Caco-2 (cell line): ENCODE measurements around the gene SSRP1. TPM values are rescaled to one million over a fixed set of nuclear protein-coding genes. Genes with fewer than 3 reads are reported as not detected.
A peak's percentile ranks its signal among the peaks of the same experiment; 100 is the strongest.

ENCODE experiments used
- BruUV-seq: library from RNA; stranded (reverse); fragments of 400-500 nt; replicated peaks from 2 replicates; lab custom pipeline; 2021; lab: Mats Ljungman, UMichigan
- CTCF ChIA-PET: fragments of 300-600 bp; sonication (Branson Sonifier 250); formaldehyde crosslinking; loops from one replicate; lab custom pipeline; 2022; ENCODE audit warnings: antibody characterized with exemption; lab: Charles Lee
- POLR2A ChIA-PET: fragments of 300-600 bp; sonication (Branson Sonifier 250); formaldehyde crosslinking; loops from one replicate; lab custom pipeline; 2022; ENCODE audit warnings: antibody characterized with exemption; lab: Charles Lee
- DNase-seq, 2 experiments: peaks; one replicate each; pipeline versions ENCODE4 v3.0.0 to v3.0.0-alpha.2; 2020 to 2022
- H3K27me3 ChIP-seq: replicated peaks from 2 replicates; pipeline ENCODE4 v1.6.0; 2011; ENCODE audit warnings: low read length; ENCODE audit not compliant: control insufficient read depth, insufficient read depth
- H3K36me3 ChIP-seq: 2 replicates; pipeline ENCODE4 v1.5.1; 2011; ENCODE audit warnings: low read length; ENCODE audit not compliant: control insufficient read depth, insufficient read depth
- H3K4me1 ChIP-seq: fragments of 250-450 bp; sonication (Bioruptor Pico); 2 replicates; pipeline ENCODE4 v1.5.1; 2020; ENCODE audit warnings: mild to moderate bottlenecking
- H3K4me3 ChIP-seq: 2 replicates; pipeline ENCODE4 v1.5.1; 2011; ENCODE audit warnings: low read depth, mild to moderate bottlenecking, control low read depth, low read length
- H3K9me3 ChIP-seq: fragments of 250-450 bp; sonication (Bioruptor Pico); 2 replicates; pipeline ENCODE4 v1.5.1; 2020; ENCODE audit warnings: mild to moderate bottlenecking, moderate library complexity
- H3K27ac Mint-ChIP-seq: one replicate; pipeline ENCODE4 v1.8.0; 2022; ENCODE audit warnings: mixed read lengths; ENCODE audit not compliant: unreplicated experiment
- H3K27me3 Mint-ChIP-seq: one replicate; pipeline ENCODE4 v1.8.0; 2022; ENCODE audit warnings: mixed read lengths; ENCODE audit not compliant: insufficient read depth, unreplicated experiment
- H3K36me3 Mint-ChIP-seq: one replicate; pipeline ENCODE4 v1.8.0; 2022; ENCODE audit warnings: mild to moderate bottlenecking, mixed read lengths; ENCODE audit not compliant: insufficient read depth, unreplicated experiment
- H3K4me1 Mint-ChIP-seq: one replicate; pipeline ENCODE4 v1.8.0; 2022; ENCODE audit warnings: low read depth, mixed read lengths; ENCODE audit not compliant: unreplicated experiment
- H3K4me3 Mint-ChIP-seq: one replicate; pipeline ENCODE4 v1.8.0; 2022; ENCODE audit warnings: mild to moderate bottlenecking, moderate library complexity, mixed read lengths; ENCODE audit not compliant: unreplicated experiment
- H3K9me3 Mint-ChIP-seq: one replicate; pipeline ENCODE4 v1.8.0; 2022; ENCODE audit warnings: mixed read lengths; ENCODE audit not compliant: unreplicated experiment
- intact Hi-C: fragments of 100-400 bp; cut with micrococcal nuclease; formaldehyde crosslinking; loops from one replicate; pipeline ENCODE4 v1.10.0; 2022; ENCODE audit not compliant: unreplicated experiment
- total RNA-seq: library from RNA; stranded (reverse); gene quantifications from 2 replicates; pipeline ENCODE4 v1.2.3, GENCODE V29; 2022
- TF ChIP-seq, protein P1 (sequence below), 2 experiments: fragments of 200-600 bp in 1 of 2; IDR thresholded peaks; 1 replicate in 1 of 2; 2 replicates in 1 of 2; pipeline versions ENCODE4 v1.5.1 to v1.8.0; 2011 to 2022; ENCODE audit warnings: antibody characterized with exemption in 1 of 2, control low read depth in 1 of 2, inconsistent platforms in 1 of 2, low read depth in 1 of 2, low read length in 1 of 2, mild to moderate bottlenecking in 1 of 2, moderate library complexity in 1 of 2; ENCODE audit not compliant: insufficient read depth in 1 of 2, severe bottlenecking in 1 of 2, unreplicated experiment in 1 of 2

Gene SSRP1
- total RNA-seq, 1 experiment from 2014 or later, result 212 TPM

DNA sequence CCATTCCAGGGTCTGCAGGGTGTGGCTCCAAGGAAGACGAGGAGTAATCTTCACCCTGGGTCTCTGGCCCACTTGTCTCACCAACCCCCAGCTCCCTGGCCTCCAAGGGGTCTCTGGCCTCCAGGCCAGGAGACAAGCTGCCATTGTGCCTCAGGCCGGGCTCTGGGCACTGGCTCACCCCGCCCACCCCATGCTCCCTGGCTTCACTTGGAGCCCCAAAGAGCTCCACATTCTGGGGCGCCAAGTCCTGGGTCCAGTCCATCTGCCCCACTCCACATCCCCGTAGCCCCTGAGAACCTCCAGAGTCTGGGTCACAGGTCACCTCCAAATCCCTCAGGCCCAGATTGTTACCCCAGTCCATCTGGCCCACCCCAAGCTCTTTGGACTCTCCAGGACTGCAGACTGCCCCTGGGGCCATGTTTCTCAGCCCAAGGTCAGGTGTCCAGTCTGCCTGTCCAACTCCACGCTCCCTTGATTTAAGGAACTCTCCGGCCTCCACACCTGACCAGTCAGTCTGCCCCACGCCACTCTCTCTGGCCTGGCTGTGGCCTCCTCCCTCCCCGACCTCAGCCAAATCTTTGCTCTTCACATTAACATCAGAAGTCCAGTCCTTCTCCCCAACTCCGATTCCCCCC lies 27.1 kb downstream of the SSRP1 start:
- Mint-ChIP-seq H3K27me3 (no peaks in the 10 kb centered on the region), H3K4me3 (peak overlapping the region; percentile 23), H3K9me3 (no peaks in the 10 kb centered on the region), H3K27ac (peak overlapping the region; percentile 79), H3K4me1 (peaks cover 43% of the 10 kb centered on the region), H3K36me3 (peaks cover 85% of the 10 kb centered on the region)
- CTCF ChIA-PET, result interaction anchor here (0.6 kb wide), 1 partner anchor 60 kb away, joined by 3 read pairs; no protein-coding TSS in a partner anchor
- POLR2A ChIA-PET, result no interaction called here
- Histone ChIP-seq H3K27me3 (no peaks in the 10 kb centered on the region), H3K4me1 (peaks cover 32% of the 10 kb centered on the region), H3K4me3 (no peak overlapping the region), H3K9me3 (no peaks in the 10 kb centered on the region), H3K36me3 (peaks cover 5% of the 10 kb centered on the region)
- TF ChIP-seq, protein P1, sequence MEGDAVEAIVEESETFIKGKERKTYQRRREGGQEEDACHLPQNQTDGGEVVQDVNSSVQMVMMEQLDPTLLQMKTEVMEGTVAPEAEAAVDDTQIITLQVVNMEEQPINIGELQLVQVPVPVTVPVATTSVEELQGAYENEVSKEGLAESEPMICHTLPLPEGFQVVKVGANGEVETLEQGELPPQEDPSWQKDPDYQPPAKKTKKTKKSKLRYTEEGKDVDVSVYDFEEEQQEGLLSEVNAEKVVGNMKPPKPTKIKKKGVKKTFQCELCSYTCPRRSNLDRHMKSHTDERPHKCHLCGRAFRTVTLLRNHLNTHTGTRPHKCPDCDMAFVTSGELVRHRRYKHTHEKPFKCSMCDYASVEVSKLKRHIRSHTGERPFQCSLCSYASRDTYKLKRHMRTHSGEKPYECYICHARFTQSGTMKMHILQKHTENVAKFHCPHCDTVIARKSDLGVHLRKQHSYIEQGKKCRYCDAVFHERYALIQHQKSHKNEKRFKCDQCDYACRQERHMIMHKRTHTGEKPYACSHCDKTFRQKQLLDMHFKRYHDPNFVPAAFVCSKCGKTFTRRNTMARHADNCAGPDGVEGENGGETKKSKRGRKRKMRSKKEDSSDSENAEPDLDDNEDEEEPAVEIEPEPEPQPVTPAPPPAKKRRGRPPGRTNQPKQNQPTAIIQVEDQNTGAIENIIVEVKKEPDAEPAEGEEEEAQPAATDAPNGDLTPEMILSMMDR (IDR thresholded peaks at IDR 0.05; ENCODE audit: insufficient read depth in 1 of 2, low read depth in 1 of 2, low read length in 1 of 2, severe bottlenecking in 1 of 2, unreplicated experiment in 1 of 2), result no peak
- BruUV-seq, result no TSS peak
- DNase-seq, result no peak
- intact Hi-C loops, result no loop called here

DNA sequence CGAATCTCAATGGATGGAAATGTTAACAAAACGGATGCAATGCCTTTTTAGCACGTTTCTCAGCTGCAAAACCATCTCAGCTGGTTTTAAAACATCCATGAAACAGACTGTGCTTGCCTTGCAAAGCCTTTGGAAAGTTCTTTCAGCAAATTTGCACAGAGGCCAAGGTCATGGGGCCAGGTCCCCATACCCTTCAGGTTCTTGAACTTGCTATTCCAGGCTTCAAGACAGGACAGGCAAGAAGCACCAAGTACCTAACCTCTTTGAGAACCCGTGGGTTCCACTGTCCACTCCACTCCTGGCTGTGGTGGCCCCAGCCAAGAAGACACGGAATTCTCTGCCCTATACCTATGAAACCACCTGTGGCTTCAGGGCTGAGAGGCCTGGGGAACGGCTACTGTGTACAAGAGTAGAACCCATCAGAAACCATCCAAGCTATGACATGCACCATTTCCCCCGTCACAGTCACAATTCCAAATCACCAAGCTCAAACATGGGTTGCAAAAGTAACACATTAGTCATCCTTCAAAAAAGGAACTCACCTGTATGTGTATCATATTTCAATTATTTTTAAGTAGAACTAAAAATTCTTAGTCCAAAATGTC lies 27.9 kb downstream of the SSRP1 start:
- BruUV-seq, result no TSS peak
- H3K4me1 ChIP-seq, result peaks cover 25% of the 10 kb centered on the region
- H3K27me3 ChIP-seq, result no peaks in the 10 kb centered on the region
- no peak overlapping the region for H3K4me3 ChIP-seq
- POLR2A ChIA-PET, result no interaction called here
- Mint-ChIP-seq H3K4me3 (no peak overlapping the region), H3K27ac (peak overlapping the region; percentile 79), H3K36me3 (peaks cover 89% of the 10 kb centered on the region), H3K4me1 (peaks cover 44% of the 10 kb centered on the region), H3K9me3 (no peaks in the 10 kb centered on the region), H3K27me3 (no peaks in the 10 kb centered on the region)
- DNase-seq, result no peak
- H3K9me3 ChIP-seq, result no peaks in the 10 kb centered on the region
- CTCF ChIA-PET, result interaction anchor here (0.6 kb wide), 1 partner anchor 59 kb away, joined by 3 read pairs; no protein-coding TSS in a partner anchor
- intact Hi-C loops, result no loop called here
- peaks cover 7% of the 10 kb centered on the region for H3K36me3 ChIP-seq
- TF ChIP-seq, protein P1 (IDR thresholded peaks at IDR 0.05; ENCODE audit: insufficient read depth in 1 of 2, low read depth in 1 of 2, low read length in 1 of 2, severe bottlenecking in 1 of 2, unreplicated experiment in 1 of 2), result no peak

DNA sequence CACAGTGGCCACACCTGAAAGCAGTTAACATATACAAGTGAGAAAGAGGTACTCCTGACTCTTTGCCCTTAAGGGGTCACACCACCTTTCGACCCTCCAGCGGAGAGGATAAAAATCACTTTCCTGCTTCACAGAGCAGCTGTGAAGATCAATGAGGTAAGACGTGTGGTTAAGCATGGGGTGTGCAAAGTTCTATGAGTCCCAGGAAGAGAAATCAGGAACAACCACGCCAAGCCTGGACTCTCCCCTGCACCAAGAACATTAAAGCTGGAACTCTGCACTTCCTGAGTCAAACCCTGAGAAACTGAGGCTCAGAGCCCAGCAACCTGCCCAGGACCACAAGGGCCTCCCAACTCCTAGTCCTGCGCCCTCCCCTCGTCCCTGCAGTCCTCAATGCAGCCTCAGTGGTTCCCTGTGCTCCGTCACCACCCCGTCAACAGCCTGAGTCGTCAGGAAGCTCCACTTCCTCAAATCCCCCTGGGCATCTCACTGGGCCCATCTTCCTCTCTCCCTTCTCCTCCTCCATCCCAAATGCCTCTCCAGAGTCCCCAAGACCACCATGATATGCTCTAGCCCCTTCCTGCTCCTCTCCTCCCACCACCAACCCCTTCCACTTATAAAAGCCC lies 28.6 kb downstream of the SSRP1 start:
- no peaks in the 10 kb centered on the region for H3K9me3 ChIP-seq
- H3K36me3 Mint-ChIP-seq, result peaks cover 89% of the 10 kb centered on the region
- intact Hi-C loops, result no loop called here
- no peak for DNase-seq
- no peaks in the 10 kb centered on the region for H3K9me3 Mint-ChIP-seq
- no peak overlapping the region for H3K4me3 ChIP-seq
- H3K4me1 ChIP-seq, result peaks cover 18% of the 10 kb centered on the region
- TF ChIP-seq, protein P1 (IDR thresholded peaks at IDR 0.05; ENCODE audit: insufficient read depth in 1 of 2, low read depth in 1 of 2, low read length in 1 of 2, severe bottlenecking in 1 of 2, unreplicated experiment in 1 of 2), result no peak
- H3K27me3 ChIP-seq, result no peaks in the 10 kb centered on the region
- H3K4me3 Mint-ChIP-seq, result no peak overlapping the region
- H3K4me1 Mint-ChIP-seq, result peaks cover 39% of the 10 kb centered on the region
- peaks cover 10% of the 10 kb centered on the region for H3K36me3 ChIP-seq
- peak overlapping the region; percentile 79 for H3K27ac Mint-ChIP-seq
- POLR2A ChIA-PET, result no interaction called here
- CTCF ChIA-PET, result no interaction called here
- H3K27me3 Mint-ChIP-seq, result no peaks in the 10 kb centered on the region
- BruUV-seq, result no TSS peak
